Motor neuron (in vitro differentiated cells): ENCODE results near the gene C1QTNF6. TPM values are rescaled to one million over a fixed set of nuclear protein-coding genes. Genes with fewer than 3 reads are reported as not detected.

Experiments used
- ATAC-seq, 8 experiments: fragments of 200-7000 bp; cut with Tn5 transposase; replicated peaks in 6 of 8; 2 replicates each; pipeline ENCODE4 v1.8.0; 2021; ENCODE audit warnings: mild to moderate bottlenecking in 8 of 8, moderate library complexity in 8 of 8
- H3K27ac ChIP-seq, 2 donors: fragments of 250-450 bp; sonication (Bioruptor Pico); 2 replicates each; pipeline ENCODE4 v1.9.0; 2021; ENCODE audit warnings: antibody characterized with exemption in 2 of 2, mild to moderate bottlenecking in 2 of 2, moderate library complexity in 1 of 2
- H3K4me1 ChIP-seq, 2 donors: fragments of 250-450 bp; sonication (Bioruptor Pico); replicated peaks in 1 of 2; 2 replicates each; pipeline ENCODE4 v1.6.1; 2021; ENCODE audit warnings: antibody characterized with exemption in 2 of 2, mild to moderate bottlenecking in 2 of 2, moderate library complexity in 1 of 2
- H3K4me3 ChIP-seq, 5 donors: fragments of 250-450 bp; sonication (Bioruptor Pico); 2 replicates each; pipeline ENCODE4 v1.9.0; 2021; ENCODE audit warnings: antibody characterized with exemption in 5 of 5, mild to moderate bottlenecking in 5 of 5, moderate library complexity in 4 of 5
- WGBS, 10 experiments: fragments of 450-650 bp; shearing (Covaris generic); methylation state at CpG; one replicate each; pipeline ENCODE4 v1.0.0; 2022; 5-methylcytosine and 5-hydroxymethylcytosine counted together
- in situ Hi-C, 9 experiments: fragments of 400-800 bp; cut with MboI; loops; one replicate each; pipeline ENCODE4 v1.15.0; 2021; ENCODE audit warnings: low sequenced_read_pairs in 9 of 9, low pct_unique_long_range_greater_than_20kb in 2 of 9; ENCODE audit not compliant: unreplicated experiment in 9 of 9
- total RNA-seq, 8 experiments: library from RNA; unstranded; fragments of 300-600 nt; gene quantifications; 2 replicates each; pipeline versions ENCODE4 v1.2.3 to v1.2.4, GENCODE V29; 2022

The C1QTNF6 gene
- total RNA-seq, 8 experiments from 2014 or later = 2.7 to 116 (median 12.6) TPM

DNA sequence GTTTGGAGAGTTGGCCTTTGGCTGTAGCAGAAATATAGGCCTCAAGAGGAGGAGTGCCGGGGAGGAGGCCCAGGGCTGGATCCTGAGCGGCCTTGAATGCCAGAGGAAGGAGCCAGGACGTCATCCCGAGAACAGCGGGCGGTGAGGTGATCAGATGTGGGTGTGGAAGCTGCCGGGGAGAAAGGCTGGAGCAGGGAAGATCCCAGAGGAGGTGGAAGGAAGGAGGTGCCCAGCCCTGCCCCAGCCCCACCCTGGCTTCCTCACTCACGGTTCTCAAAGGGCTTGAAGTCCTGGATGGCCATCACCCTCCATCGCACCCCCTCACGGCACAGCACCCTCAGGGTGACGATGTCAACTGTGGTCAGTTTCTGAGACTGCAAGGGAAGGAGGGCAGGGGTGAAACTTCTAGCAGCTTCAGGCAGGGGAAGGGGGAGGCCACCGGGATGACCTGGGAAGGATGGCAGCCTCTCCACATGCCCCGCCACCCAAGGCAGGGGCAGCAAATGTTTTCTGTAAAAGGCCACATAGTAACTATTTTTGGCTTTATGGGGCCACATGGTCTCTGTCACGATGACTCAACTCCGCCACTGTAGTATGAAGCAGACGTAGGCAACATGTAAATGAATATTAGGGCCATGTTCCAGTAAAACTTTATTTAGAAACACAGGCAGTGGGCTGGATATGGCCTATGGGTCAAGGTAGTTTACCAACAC lies 49.0 kb downstream of the C1QTNF6 start:
- Histone ChIP-seq H3K4me1 (no peaks in the 10 kb centered on the region), H3K4me3 (no peak overlapping the region), H3K27ac (no peak overlapping the region)
- peak in 2 of 8 experiments; percentile 48 to 59 for ATAC-seq
- in situ Hi-C loops = no loop called here
- whole genome bisulfite sequencing, 10 experiments = 58 to 73% (median 67%) methylated on average over 3 to 7 of the region's 16 CpGs; no CpG with 5 or more reads in 5 of the 10 experiments

DNA sequence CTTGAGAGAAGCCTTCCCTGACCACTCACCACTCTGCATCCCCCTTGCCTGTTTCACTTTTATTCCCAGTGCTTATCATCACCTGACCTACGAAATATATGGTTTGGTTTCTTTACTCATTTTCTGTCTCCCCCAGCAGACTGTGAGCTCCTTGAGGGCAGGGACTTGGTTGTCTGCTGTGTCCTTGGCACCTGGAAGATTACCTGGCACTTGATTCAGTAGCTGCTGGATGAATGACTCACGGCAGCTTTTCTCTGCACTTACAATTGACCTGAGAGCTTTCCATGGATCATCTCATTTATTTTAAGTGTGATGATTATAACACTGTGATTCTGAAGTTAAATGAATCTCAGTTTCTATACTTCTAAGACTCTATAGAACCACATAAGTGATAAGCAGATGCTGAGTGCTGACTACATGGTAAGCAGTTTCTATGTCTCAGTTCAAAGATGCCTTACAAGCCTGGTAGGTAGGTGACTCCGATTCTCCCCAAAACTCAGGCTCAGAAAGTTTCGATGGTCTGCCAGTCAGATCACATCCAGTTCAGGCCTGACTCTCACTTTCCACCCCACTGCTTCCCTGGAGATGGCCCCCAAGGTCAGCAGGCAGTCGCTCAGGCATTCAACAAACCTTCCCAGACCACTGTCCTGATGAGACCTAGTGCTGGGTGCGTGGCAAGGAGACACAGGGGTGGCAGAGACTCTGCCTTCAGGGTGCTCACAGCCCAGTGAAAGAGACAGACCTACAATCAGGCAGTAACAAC lies 50.0 kb downstream of the C1QTNF6 start:
- Histone ChIP-seq H3K4me3 (no peak overlapping the region), H3K27ac (no peak overlapping the region), H3K4me1 (no peaks in the 10 kb centered on the region)
- WGBS, 10 experiments = 0 to 100% (median 61%) methylated on average over 1 to 3 of the region's 6 CpGs; no CpG with 5 or more reads in 3 of the 10 experiments
- no peak for ATAC-seq
- in situ Hi-C loops = no loop called here

DNA sequence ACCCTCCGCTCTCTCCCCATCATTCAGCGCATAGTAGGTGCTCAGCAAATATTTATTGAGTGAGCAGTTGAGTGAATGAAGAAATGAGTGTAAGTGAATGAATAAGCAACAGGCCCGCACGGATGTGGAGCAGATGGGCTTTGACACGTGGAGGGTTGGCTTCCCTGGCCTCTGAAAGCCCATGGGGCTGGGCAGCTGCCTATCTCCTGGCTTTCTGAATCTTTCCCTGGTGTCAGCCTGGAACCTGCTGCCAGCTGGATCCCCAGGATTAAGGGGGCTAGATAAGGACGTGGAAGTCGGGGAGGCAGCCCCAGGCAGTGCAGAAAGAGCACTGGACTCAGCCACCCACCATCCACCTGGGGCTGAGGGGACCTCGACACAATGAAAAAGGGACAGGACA lies 50.9 kb downstream of the C1QTNF6 start:
- no peak for ATAC-seq
- no peaks in the 10 kb centered on the region for H3K4me1 ChIP-seq
- 0 to 90% (median 57%) methylated on average over 1 to 5 of the region's 8 CpGs; no CpG with 5 or more reads in 4 of the 10 experiments for WGBS, 10 experiments
- in situ Hi-C loops = no loop called here
- H3K4me3 ChIP-seq = no peak overlapping the region
- no peak overlapping the region for H3K27ac ChIP-seq

GRCh38 chr22:37135023-37135422 lies 53.0 kb downstream of the C1QTNF6 start:
- WGBS, 10 experiments = 20 to 73% (median 55%) methylated on average over 1 to 4 of the region's 12 CpGs; no CpG with 5 or more reads in 6 of the 10 experiments
- Histone ChIP-seq H3K4me3 (no peak overlapping the region), H3K27ac (no peak overlapping the region), H3K4me1 (peaks cover 1 to 2% of the 10 kb centered on the region in 2 donors)
- in situ Hi-C loops = no loop called here
- no peak for ATAC-seq

DNA sequence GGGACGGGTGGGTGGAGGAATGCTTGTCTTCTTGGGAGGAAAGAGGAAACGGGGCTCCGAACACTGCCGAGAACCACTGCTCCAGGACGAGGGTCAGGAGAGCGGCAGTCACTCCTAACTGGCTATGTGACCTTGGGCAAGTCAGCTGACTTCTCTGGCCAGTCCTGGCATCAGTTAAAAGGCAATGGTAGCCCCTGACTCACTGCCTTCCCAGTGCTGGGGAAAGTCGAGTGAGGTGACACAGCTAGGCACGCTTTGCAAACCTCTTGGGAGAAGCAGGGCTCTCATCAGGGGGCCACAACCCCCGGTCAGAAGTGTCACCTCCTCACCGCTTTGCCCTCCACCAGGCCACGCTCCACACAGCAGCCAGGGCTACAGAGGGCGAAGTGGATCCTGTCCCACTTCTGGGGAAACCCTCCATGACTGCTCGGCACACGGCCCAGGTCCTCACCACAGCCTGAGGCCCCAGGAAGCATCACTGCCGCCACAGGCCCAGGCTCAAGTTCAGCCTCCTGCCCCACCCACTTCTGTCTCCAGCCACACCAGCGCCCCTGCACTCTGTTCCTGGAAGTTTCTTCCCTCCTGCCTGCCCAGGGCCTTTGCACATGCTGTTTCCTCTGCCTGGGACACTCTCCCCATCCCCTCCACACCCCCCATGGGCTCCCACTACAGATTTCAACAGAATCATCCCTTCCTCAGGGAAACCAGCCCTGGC lies 54.6 kb downstream of the C1QTNF6 start:
- H3K27ac ChIP-seq = no peak overlapping the region
- no peak overlapping the region for H3K4me3 ChIP-seq
- peaks cover 6 to 7% of the 10 kb centered on the region in 2 donors for H3K4me1 ChIP-seq
- in situ Hi-C loops = no loop called here
- ATAC-seq = peak in 3 of 8 experiments; percentile 32 to 50 (median 48)
- 60 to 73% (median 72%) methylated on average over 1 to 9 of the region's 16 CpGs; no CpG with 5 or more reads in 6 of the 10 experiments for WGBS, 10 experiments

GRCh38 chr22:37132773-37133172 lies 55.3 kb downstream of the C1QTNF6 start:
- H3K4me1 ChIP-seq = peaks cover 6 to 7% of the 10 kb centered on the region in 2 donors
- in situ Hi-C loops = no loop called here
- WGBS, 10 experiments = 37 to 100% (median 85%) methylated on average over 1 to 5 of the region's 7 CpGs; no CpG with 5 or more reads in 2 of the 10 experiments

More at GRCh38 chr22:37132773-37133172, 55.3 kb downstream of the C1QTNF6 start:
- no peak overlapping the region for H3K27ac ChIP-seq
- H3K4me3 ChIP-seq = no peak overlapping the region
- no peak for ATAC-seq

Other genes with a start within 250 kb of the C1QTNF6 start
- gene TST, start 168.8 kb downstream of the C1QTNF6 start, total RNA-seq = 10 to 100 TPM in 4 of 8 experiments, 1 to 10 TPM in 4; 5.5 to 49.5 (median 10.3) TPM
- gene MPST, start 168.5 kb downstream of the C1QTNF6 start, total RNA-seq = 10 to 100 TPM; 18.3 to 43.2 (median 22.7) TPM
- gene KCTD17, start 136.5 kb downstream of the C1QTNF6 start, total RNA-seq = 10 to 100 TPM; 13.9 to 62.2 (median 26.5) TPM
- under 1 TPM in 7 of 8 experiments, not detected in 1; 0.05 to 0.56 (median 0.18) TPM for gene TMPRSS6, start 78.5 kb downstream of the C1QTNF6 start, total RNA-seq
- 1 to 10 TPM in 3 of 8 experiments, under 1 TPM in 4, not detected in 1; under 0.01 to 5.7 (median 0.85) TPM for gene IL2RB, start 38.3 kb downstream of the C1QTNF6 start, total RNA-seq
- gene SSTR3, start 24.2 kb upstream of the C1QTNF6 start, total RNA-seq = 1 to 10 TPM in 1 of 8 experiments, under 1 TPM in 6, not detected in 1; 0.09 to 1.1 (median 0.25) TPM
- gene RAC2, start 56.0 kb upstream of the C1QTNF6 start, total RNA-seq = 10 to 100 TPM in 3 of 8 experiments, 1 to 10 TPM in 1, under 1 TPM in 3, not detected in 1; 0.33 to 94.3 (median 3.1) TPM
- 1 to 10 TPM in 3 of 8 experiments, under 1 TPM in 2, not detected in 3; 0.50 to 2.9 (median 1.6) TPM for gene CYTH4, start 94.3 kb upstream of the C1QTNF6 start, total RNA-seq
- 1 to 10 TPM in 4 of 8 experiments, under 1 TPM in 4; 0.27 to 7.1 (median 2.7) TPM for gene ELFN2, start 239.2 kb upstream of the C1QTNF6 start, total RNA-seq